ENCODE data around the gene PFKFB3. TPM values are rescaled to one million over a fixed set of nuclear protein-coding genes. Genes with fewer than 3 reads are reported as not detected.

The PFKFB3 gene
- total and polyA plus RNA-seq, 2 experiments from 2014 or later = 21.6 to 26.2 TPM

DNA sequence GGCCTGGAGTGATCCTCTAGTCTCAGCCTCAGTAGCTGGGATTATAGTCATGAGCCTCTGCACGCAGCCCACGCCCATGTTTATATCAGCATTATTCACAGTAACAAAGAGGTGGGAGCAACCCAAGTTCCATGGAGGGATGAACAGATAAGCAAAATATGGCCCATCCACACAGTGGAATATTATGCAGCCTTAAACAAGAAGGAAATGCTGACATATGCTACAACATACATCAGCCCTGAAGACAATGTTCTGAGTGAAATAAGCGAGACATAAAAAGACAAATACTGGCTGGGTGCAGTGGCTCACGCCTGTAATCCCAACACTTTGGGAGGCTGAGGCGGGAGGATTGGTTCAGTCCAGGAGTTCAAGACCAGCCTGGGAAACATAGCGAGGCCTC lies 21.5 kb upstream of the PFKFB3 start:
- Histone ChIP-seq H3K36me3 (replicated peaks; ENCODE audit: insufficient read depth, low read depth) (no peaks in the 10 kb centered on the region), H3K9me2 (replicated peaks; ENCODE audit: insufficient read depth) (no peaks in the 10 kb centered on the region), H3K79me2 (no peaks in the 10 kb centered on the region), H3K4me3 (no peak overlapping the region), H3K4me2 (no peak overlapping the region), H3K27ac (no peak overlapping the region), H4K20me1 (ENCODE audit: insufficient read depth, poor library complexity, severe bottlenecking) (no peaks in the 10 kb centered on the region), H3K4me1 (ENCODE audit: insufficient read depth) (peaks cover 3% of the 10 kb centered on the region), H3K27me3 (no peaks in the 10 kb centered on the region), H2AFZ (no peak overlapping the region), H3K9me3 (ENCODE audit: low read depth) (no peaks in the 10 kb centered on the region)
- DNase-seq (ENCODE audit: low spot score) = no peak
- over 99% methylated on average over 6 of the region's 6 CpGs for WGBS (ENCODE audit: low lambda C conversion rate, missing lambda C conversion rate)
- no peak for TF ChIP-seq EZH2 (IDR thresholded peaks at IDR 0.05; ENCODE audit: borderline replicate concordance)
- no peak for TF ChIP-seq EZH2phosphoT487 (IDR thresholded peaks at IDR 0.05; ENCODE audit: low read depth, severe bottlenecking, unreplicated experiment)
- TF ChIP-seq, protein P1, sequence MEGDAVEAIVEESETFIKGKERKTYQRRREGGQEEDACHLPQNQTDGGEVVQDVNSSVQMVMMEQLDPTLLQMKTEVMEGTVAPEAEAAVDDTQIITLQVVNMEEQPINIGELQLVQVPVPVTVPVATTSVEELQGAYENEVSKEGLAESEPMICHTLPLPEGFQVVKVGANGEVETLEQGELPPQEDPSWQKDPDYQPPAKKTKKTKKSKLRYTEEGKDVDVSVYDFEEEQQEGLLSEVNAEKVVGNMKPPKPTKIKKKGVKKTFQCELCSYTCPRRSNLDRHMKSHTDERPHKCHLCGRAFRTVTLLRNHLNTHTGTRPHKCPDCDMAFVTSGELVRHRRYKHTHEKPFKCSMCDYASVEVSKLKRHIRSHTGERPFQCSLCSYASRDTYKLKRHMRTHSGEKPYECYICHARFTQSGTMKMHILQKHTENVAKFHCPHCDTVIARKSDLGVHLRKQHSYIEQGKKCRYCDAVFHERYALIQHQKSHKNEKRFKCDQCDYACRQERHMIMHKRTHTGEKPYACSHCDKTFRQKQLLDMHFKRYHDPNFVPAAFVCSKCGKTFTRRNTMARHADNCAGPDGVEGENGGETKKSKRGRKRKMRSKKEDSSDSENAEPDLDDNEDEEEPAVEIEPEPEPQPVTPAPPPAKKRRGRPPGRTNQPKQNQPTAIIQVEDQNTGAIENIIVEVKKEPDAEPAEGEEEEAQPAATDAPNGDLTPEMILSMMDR (IDR thresholded peaks at IDR 0.05; ENCODE audit: poor library complexity) = no peak

DNA sequence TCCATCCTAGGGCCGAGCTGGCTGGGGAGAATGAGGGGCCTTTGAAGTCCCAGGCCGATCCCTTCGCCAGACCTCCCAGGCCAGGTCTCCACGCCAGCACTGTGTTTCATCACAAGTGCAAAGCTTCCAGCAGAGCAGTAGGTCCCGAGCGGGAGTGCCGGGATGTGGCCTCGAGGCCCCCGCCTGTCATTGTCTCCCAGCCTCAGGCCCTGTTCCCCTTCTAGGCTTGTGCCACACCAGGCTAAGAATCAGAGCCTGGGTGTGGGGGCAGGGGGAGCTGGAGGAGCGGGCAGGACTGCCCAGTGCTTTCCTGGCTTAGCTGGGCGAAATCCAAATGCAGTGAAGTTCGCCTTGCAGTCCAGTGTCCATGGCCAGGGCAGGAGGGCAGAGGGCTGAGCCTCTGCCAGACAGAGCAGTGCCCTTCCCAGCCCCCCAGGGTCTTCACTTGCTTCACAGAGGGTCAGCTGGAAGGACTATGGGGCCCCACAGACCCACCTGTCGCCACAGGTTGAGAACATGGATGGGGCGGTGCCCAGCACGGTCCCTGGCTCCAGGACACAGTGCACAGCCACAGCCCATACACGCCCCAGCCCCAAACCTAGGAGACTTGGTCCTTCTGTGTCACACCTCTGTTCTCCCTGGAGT lies 20.2 kb upstream of the PFKFB3 start:
- no peaks in the 10 kb centered on the region for H3K9me2 ChIP-seq (replicated peaks; ENCODE audit: insufficient read depth)
- H3K4me2 ChIP-seq = no peak overlapping the region
- no peaks in the 10 kb centered on the region for H3K79me2 ChIP-seq
- TF ChIP-seq, protein P1 (IDR thresholded peaks at IDR 0.05; ENCODE audit: poor library complexity) = no peak
- no peak for TF ChIP-seq EZH2phosphoT487 (IDR thresholded peaks at IDR 0.05; ENCODE audit: low read depth, severe bottlenecking, unreplicated experiment)
- no peak for TF ChIP-seq EZH2 (IDR thresholded peaks at IDR 0.05; ENCODE audit: borderline replicate concordance)
- no peaks in the 10 kb centered on the region for H4K20me1 ChIP-seq (ENCODE audit: insufficient read depth, poor library complexity, severe bottlenecking)
- no peak overlapping the region for H3K27ac ChIP-seq
- no peak overlapping the region for H3K4me3 ChIP-seq
- no peaks in the 10 kb centered on the region for H3K27me3 ChIP-seq
- no peaks in the 10 kb centered on the region for H3K9me3 ChIP-seq (ENCODE audit: low read depth)
- H3K4me1 ChIP-seq (ENCODE audit: insufficient read depth) = peaks cover 3% of the 10 kb centered on the region
- no peak overlapping the region for H2AFZ ChIP-seq
- no peak for DNase-seq (ENCODE audit: low spot score)
- 83% methylated on average over 15 of the region's 16 CpGs for WGBS (ENCODE audit: low lambda C conversion rate, missing lambda C conversion rate)
- H3K36me3 ChIP-seq (replicated peaks; ENCODE audit: insufficient read depth, low read depth) = no peaks in the 10 kb centered on the region

DNA sequence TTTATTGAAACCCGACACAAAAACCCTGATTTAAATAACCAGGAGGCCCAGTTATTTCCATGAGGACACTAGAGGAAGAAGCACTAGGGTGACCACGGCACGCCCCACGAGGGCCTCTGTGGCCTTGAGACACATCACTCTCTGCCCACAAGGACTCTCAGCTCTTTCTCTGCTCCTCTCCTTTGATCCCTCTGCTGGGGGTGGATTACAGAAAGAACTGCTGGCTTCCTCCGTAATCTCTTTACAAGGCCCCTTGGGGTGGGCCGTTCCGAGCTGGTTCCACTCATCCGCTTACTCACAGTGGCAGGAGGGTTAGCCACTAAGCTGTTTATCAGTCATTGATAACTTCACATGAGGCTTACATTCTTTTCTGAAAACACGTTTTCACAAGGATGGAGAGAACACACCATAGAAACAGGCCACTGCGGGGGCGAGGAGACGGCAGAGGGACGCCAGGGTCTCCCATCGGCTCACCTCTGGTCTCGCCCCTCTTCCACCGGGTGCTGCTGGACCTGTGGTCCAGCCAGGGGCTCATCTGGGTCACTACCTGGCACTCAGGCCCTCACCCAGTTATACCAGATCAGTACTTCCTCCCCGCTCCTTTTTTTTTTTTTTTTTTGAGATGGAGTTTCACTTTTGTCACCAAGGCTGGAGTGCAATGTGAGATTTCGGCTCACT lies 17.6 kb upstream of the PFKFB3 start:
- H4K20me1 ChIP-seq (ENCODE audit: insufficient read depth, poor library complexity, severe bottlenecking) = no peaks in the 10 kb centered on the region
- no peaks in the 10 kb centered on the region for H3K9me3 ChIP-seq (ENCODE audit: low read depth)
- DNase-seq (ENCODE audit: low spot score) = no peak
- H3K4me1 ChIP-seq (ENCODE audit: insufficient read depth) = peaks cover 3% of the 10 kb centered on the region
- H3K27ac ChIP-seq = peak overlapping the region; percentile 48
- no peaks in the 10 kb centered on the region for H3K27me3 ChIP-seq
- no peaks in the 10 kb centered on the region for H3K36me3 ChIP-seq (replicated peaks; ENCODE audit: insufficient read depth, low read depth)
- H3K4me2 ChIP-seq = peak overlapping the region; percentile 57
- no peak for TF ChIP-seq EZH2phosphoT487 (IDR thresholded peaks at IDR 0.05; ENCODE audit: low read depth, severe bottlenecking, unreplicated experiment)
- TF ChIP-seq EZH2 (IDR thresholded peaks at IDR 0.05; ENCODE audit: borderline replicate concordance) = no peak
- TF ChIP-seq, protein P1 (IDR thresholded peaks at IDR 0.05; ENCODE audit: poor library complexity) = no peak
- no peaks in the 10 kb centered on the region for H3K9me2 ChIP-seq (replicated peaks; ENCODE audit: insufficient read depth)
- no peak overlapping the region for H3K4me3 ChIP-seq
- H3K79me2 ChIP-seq = no peaks in the 10 kb centered on the region
- WGBS (ENCODE audit: low lambda C conversion rate, missing lambda C conversion rate) = 48% methylated on average over 18 of the region's 18 CpGs
- H2AFZ ChIP-seq = no peak overlapping the region
